Lung (tissue), 12 donors: ENCODE data around the gene BRF1. TPM values are rescaled to one million over a fixed set of nuclear protein-coding genes. Genes with fewer than 3 reads are reported as not detected.

ENCODE experiments used
- ATAC-seq: fragments of 200-7000 bp; cut with Tn5 transposase; one replicate; pipeline ENCODE4 v1.9.1; 2020; ENCODE audit warnings: moderate number of reproducible peaks; ENCODE audit not compliant: insufficient read depth, low FRiP score
- DNase-seq, 3 donors: peaks; one replicate each; pipeline ENCODE4 v3.0.0-alpha.2; 2013 to 2017
- H3K27ac ChIP-seq, 2 donors: one replicate each; pipeline ENCODE4 v1.5.1; 2013; ENCODE audit warnings: mild to moderate bottlenecking in 2 of 2, moderate library complexity in 2 of 2, control low read depth in 1 of 2, inconsistent platforms in 1 of 2, low read depth in 1 of 2, low read length in 1 of 2
- H3K27me3 ChIP-seq, 3 donors: one replicate each; pipeline ENCODE4 v1.5.1; 2013; ENCODE audit warnings: low read length in 2 of 3; ENCODE audit not compliant: control insufficient read depth in 3 of 3, insufficient read depth in 3 of 3
- H3K36me3 ChIP-seq, 4 donors: one replicate each; pipeline ENCODE4 v1.5.1; 2013; ENCODE audit warnings: low read length in 4 of 4, mild to moderate bottlenecking in 1 of 4, moderate library complexity in 1 of 4; ENCODE audit not compliant: control insufficient read depth in 4 of 4, insufficient read depth in 4 of 4
- H3K4me1 ChIP-seq, 5 donors: one replicate each; pipeline ENCODE4 v1.5.1; 2013; ENCODE audit warnings: low read length in 5 of 5, mild to moderate bottlenecking in 2 of 5, moderate library complexity in 1 of 5; ENCODE audit not compliant: control insufficient read depth in 5 of 5, insufficient read depth in 5 of 5
- H3K4me3 ChIP-seq: one replicate; pipeline ENCODE4 v1.5.1; 2013; ENCODE audit warnings: mild to moderate bottlenecking, control low read depth, moderate library complexity
- H3K9ac ChIP-seq, 2 donors: one replicate each; pipeline ENCODE4 v1.5.1; 2013; ENCODE audit warnings: low read length in 2 of 2, control low read depth in 1 of 2; ENCODE audit not compliant: insufficient read depth in 1 of 2
- H3K9me3 ChIP-seq, 4 donors: one replicate each; pipeline ENCODE4 v1.5.1; 2013; ENCODE audit warnings: low read length in 3 of 4, mild to moderate bottlenecking in 1 of 4, moderate library complexity in 1 of 4; ENCODE audit not compliant: control insufficient read depth in 4 of 4, insufficient read depth in 3 of 4
- CTCF ChIP-seq: IDR thresholded peaks from 2 replicates; pipeline ENCODE4 v1.5.1; 2012; ENCODE audit warnings: mild to moderate bottlenecking; ENCODE audit errors: control extremely low read depth, extremely low read depth
- WGBS, 2 donors: extraction: QIAGEN DNeasy Blood & Tissue Kit; methylation state at CpG; one replicate each; pipeline ENCODE4 v1.1.7; 2013; 5-methylcytosine and 5-hydroxymethylcytosine counted together
- polyA plus RNA-seq, 2 donors: library from polyadenylated mRNA; stranded (reverse); fragments of 200-250 nt; gene quantifications; one replicate each; pipeline ENCODE4 v1.2.1, GENCODE V29; 2013
- total RNA-seq, 2 donors: library from RNA; depleted of rRNA in 1 of 2; stranded (reverse); fragments of >200 nt in 1 of 2; gene quantifications; one replicate each; pipeline ENCODE4 v1.2.1, GENCODE V29; 2014 to 2021
- donor health status: control.
- donor health status: control.
- donor health status: Bipolar disorder and iron deficiency.
- donor health status: healthy.
- donor health status: DM: yes; HTN: yes; CAD: no.

BRF1 gene
- total and polyA plus RNA-seq, 4 donors = 14.2 to 55.3 (median 37.2) TPM

GRCh38 chr14:105316577-105316941 lies 15.8 kb upstream of the BRF1 start:
- Histone ChIP-seq H3K27me3 (no peaks in the 10 kb centered on the region), H3K27ac (peak overlapping the region in 1 of 2 donors; percentile 61), H3K9ac (no peak overlapping the region), H3K9me3 (no peaks in the 10 kb centered on the region), H3K4me1 (peaks cover 0 to 30% (median 21%) of the 10 kb centered on the region in 5 donors), H3K4me3 (no peak overlapping the region), H3K36me3 (no peaks in the 10 kb centered on the region)
- DNase-seq = no peak
- no peak for TF ChIP-seq CTCF
- no peak for ATAC-seq
- WGBS, 2 donors = 90 to 95% methylated on average over 10 of the region's 10 CpGs

GRCh38 chr14:105315941-105316576 lies 15.3 kb upstream of the BRF1 start:
- TF ChIP-seq CTCF = no peak
- ATAC-seq = no peak
- H3K27ac ChIP-seq = peak overlapping the region in 1 of 2 donors; percentile 71

GRCh38 chr14:105315211-105315721 lies 14.5 kb upstream of the BRF1 start:
- peak in 1 of 3 donors; percentile 24 for DNase-seq
- peak overlapping the region; percentile 71 for H3K27ac ChIP-seq
- 0 to 1% methylated on average over 46 to 54 of the region's 54 CpGs for WGBS, 2 donors

More at GRCh38 chr14:105315941-105316576, 15.3 kb upstream of the BRF1 start:
- Histone ChIP-seq H3K9me3 (no peaks in the 10 kb centered on the region), H3K4me3 (peak overlapping the region; percentile 78), H3K36me3 (no peaks in the 10 kb centered on the region), H3K4me1 (peaks cover 0 to 30% (median 21%) of the 10 kb centered on the region in 5 donors), H3K9ac (peak overlapping the region in 1 of 2 donors; percentile 28), H3K27me3 (no peaks in the 10 kb centered on the region)
- WGBS, 2 donors = 61 to 70% methylated on average over 15 of the region's 15 CpGs
- DNase-seq = no peak

More at GRCh38 chr14:105315211-105315721, 14.5 kb upstream of the BRF1 start:
- Histone ChIP-seq H3K27me3 (no peaks in the 10 kb centered on the region), H3K4me1 (peaks cover 0 to 30% (median 21%) of the 10 kb centered on the region in 5 donors), H3K36me3 (no peaks in the 10 kb centered on the region), H3K9ac (peak overlapping the region in 1 of 2 donors; percentile 28), H3K4me3 (peak overlapping the region; percentile 78), H3K9me3 (no peaks in the 10 kb centered on the region)
- TF ChIP-seq CTCF = no peak
- no peak for ATAC-seq
